NCI-H524 (cell line): ENCODE measurements around the gene PREX1.
A peak's percentile ranks its signal among the peaks of the same experiment; 100 is the strongest.
"Not testable (repeated sequence)": the region's sequence is repeated elsewhere in the genome, so short reads cannot be mapped to it uniquely, and the experiment has no call there.

Source experiments
- DNase-seq, 2 experiments: peaks; one replicate each; lab custom pipeline; 2025; lab: John Stamatoyannopoulos, UW

The PREX1 gene

GRCh38 chr20:48846516-48847492 lies 19.0 kb upstream of the PREX1 start:
- peak in 1 of 2 experiments; percentile 32 for DNase-seq

DNA sequence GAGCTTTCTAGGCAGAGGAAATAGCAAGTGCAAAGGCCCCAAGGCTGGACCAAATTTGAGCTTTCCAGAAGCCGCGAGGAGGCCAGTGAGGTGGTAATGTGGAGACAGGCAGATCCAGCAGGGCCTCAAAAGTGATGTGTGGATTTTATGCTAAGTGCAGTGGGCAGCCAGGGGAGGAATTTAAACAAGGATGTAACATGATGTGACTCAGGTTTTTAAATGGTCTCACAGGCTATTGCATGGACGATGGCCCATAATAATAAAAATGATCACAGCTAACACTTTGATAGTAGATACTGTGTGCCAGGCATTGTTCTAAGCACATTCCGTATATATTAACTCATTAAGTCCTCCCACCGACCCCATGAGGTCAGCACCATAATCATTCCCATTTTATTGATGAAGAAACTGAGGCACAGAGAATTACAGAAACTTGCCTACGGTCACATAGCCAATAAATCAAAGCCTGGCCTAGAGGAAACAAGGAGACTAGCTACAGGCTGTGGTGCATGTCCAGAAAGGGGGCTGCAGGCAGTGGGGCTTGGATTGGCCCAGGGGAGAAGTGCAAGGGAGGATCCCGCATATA lies 18.0 kb upstream of the PREX1 start:
- no peak for DNase-seq

GRCh38 chr20:48844996-48845395 lies 17.2 kb upstream of the PREX1 start:
- no peak for DNase-seq

- DNase-seq = not testable (repeated sequence)
These were observed 16.1 kb upstream of the PREX1 start for GRCh38 chr20:48843896-48844295.

GRCh38 chr20:48843057-48843806 lies 15.4 kb upstream of the PREX1 start:
- DNase-seq = no peak

GRCh38 chr20:48841875-48842529 lies 14.2 kb upstream of the PREX1 start:
- no peak for DNase-seq

DNA sequence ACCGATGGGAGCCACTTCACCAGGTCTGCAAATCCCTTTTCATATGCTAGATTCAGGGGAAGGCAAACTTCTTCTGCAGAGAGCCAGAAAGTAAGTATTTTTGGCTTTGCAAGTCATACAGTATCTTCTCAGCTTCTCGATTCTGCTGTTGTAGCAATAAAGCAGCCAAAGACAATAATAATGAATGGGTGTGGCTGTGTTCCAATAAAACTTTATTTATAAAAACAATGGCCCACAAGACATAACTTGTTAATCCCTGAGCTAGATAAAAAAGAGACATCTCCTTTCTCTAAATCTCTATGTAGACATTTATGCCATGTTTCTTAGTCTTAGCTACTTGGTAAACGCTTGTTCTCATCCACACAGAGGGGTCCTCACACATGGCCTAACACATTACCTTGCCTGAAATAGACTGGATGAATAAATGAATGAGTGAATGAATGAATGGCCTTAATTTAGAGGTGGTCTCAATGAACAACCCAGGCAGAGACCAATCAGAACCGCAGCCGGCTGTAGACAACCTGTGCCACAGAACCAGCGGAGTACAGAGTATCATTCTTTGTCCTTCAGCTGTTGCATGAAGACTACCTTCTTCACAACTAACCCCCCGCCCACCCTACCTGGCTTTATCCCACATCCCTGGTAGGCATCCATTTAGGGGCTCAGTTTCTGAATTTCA lies 13.5 kb upstream of the PREX1 start:
- no peak for DNase-seq

DNA sequence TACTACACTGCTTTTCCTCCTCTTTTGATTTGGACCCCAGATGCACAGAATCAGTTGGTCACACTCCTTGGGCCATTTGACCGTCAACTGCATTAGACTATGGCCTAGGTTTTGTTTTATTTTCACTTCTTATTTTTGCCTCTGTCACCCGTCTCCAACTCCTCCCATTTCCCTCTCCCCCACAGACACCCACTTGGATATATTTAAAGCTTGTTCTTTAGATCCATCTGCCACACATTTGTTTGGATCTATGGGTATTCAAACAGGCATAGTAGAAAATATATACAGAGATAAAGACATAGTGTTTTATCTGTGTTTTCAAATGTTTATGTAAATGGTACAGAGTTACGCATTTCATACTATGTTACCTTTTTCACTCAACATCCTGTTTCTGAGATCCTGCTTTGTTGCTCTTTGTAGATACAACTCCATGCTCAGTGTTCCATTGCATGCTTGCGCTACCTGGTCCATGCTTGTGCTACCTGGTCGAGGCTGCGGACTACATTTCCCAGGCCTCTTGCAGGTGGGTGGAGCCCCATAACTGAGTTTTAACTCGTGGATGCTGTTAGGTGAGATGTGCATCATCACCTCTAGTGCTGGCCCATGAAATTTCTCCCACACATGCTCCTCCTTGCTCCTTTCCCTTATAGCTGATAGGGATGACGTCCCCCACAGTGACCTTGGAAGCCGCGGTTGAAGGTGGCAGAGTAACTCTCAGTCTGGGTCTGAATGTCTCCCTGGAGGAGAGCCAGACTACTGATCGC lies 11.5 kb upstream of the PREX1 start:
- no peak for DNase-seq

DNA sequence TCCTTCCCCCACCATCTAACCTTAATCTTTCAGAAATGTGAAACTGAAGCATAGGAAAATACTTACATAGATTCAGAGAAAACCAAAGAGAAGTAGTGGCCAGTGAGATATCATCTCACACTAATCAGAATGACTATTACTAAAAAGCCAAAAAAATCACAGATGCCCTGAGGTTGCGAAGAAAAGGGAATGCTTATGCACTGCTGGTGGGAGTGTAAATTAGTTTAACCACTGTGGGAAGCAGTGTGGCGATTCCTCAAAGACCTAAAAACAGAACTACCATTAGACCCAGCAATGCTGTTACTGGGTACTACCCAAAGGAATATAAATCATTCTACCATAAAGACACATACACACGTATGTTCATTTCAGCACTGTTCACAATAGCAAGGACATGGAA lies 9.2 kb upstream of the PREX1 start:
- DNase-seq = no peak

- DNase-seq = no peak
These were observed 7.6 kb upstream of the PREX1 start for GRCh38 chr20:48835390-48835789.

DNA sequence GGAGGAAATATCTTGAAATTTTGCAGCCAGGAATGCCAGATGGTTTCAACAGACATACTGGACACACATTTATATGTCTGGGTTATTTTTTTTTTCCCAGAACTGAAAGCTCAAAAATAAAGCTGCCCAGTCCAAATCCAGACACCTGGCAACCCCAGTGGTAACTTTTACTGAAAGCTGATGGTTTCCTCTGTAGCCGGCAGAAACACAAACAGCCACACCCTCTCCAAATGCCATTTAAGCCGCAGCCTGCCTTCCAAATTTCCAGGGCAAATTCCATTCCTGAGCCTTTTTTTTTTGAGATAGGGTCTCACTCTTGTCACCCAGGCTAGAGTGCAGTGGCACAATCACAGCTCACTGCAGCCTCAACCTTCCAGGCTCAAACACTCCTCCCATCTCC lies 6.5 kb upstream of the PREX1 start:
- no peak for DNase-seq

- no peak for DNase-seq
These were observed 4.6 kb upstream of the PREX1 start for GRCh38 chr20:48832405-48832730.

DNA sequence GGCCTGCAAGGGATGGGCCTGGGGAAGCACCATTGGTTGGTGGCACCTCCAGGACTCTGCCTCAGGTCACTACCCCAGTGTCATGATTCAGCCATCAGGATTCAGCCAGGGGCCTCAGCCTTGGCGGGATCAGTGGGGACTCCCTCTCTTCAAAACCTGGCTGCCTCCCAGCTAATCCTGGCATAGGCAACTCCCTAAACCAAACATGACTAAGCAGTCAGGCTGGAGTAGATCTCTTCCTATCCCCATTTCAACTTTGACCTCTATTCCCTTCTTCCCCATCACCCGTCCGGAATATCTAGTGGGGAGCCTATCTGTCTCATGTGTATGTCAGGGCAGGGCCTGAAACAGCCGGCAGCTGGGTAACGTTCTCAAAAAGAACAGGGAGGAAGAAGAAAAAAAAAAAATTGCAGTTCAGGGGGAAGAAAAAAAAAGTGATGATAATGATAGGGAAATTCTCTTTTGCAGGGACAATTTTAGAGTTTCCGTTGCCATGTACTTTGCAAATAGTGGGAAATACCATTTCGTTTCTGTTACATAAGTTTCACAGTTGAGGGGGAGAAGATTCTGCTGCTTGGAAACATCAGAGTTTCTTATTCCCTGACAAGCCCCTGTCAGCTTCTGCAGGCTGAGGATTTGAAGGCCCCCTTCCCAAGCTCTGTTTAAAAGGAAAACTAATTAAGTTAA lies 4.1 kb upstream of the PREX1 start:
- DNase-seq = no peak

DNA sequence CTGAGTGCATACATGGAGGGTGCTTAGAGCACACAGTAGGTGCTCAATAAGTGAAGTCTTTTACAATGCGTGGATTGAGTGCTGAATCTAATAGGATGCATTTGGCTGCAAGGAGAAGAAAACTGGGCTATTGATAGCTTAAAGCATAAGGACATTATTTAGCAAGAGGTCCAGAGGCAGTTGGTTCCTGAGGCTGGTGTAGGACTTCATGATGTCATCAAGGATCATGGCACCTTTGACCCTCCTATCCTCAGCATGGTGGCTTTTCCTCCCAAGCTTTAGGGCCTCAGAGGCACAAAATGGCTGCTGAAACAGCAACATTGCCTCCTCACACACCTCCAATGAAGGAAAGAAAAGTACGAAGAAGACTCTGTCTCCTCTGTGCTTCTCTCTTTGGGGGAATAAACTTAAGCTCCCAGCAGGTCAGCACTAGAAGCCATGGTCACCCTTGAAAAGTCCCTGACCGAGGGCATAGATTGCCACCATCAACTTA lies 3.1 kb upstream of the PREX1 start:
- no peak for DNase-seq

GRCh38 chr20:48829940-48830339 lies 2.1 kb upstream of the PREX1 start:
- no peak for DNase-seq

DNA sequence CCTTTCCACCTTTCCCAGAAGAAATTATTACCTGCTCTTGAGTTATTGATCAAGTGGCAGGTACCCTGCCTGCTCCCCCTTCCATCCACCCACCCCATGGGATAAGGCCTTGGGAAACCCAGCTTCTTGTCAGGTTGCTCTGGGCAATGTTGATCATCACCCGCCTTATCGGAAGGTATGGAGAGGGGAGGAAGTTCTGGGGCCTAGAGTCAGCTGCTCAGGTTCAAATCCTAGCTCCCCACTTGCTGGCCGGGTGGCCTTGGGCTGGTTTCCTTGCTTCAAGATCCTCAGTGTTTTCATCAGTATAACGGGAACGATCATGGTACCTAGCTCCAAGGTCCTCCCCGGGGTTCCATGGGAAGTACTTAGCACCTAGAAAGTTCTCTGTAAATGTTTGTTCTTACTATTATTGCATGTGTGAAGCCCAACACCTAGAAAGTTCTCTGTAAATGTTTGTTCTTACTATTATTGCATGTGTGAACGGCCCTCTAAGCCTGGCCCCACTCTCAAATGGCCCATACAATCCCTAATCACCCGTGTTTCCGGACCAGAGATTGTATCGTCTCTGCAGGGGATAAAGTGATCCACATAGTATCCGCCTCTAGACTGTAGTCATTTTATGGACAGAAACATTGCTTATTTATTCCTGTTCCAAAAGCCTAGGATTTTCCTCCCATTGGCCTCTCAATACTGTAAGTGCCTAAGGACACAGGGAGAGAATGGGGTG lies 1.1 kb upstream of the PREX1 start:
- peak in 1 of 2 experiments; percentile 37 for DNase-seq

- DNase-seq = peak; percentile 40 to 55
These were observed 672 bp downstream of the PREX1 start for GRCh38 chr20:48826883-48827771.

- DNase-seq = peak in 1 of 2 experiments; percentile 42
These were observed 1.3 kb downstream of the PREX1 start for GRCh38 chr20:48826480-48826879.
